ENCODE data around the gene C17orf113.
A peak's percentile ranks its signal among the peaks of the same experiment; 100 is the strongest.

Gene C17orf113

GRCh38 chr17:42050393-42051012 lies at the start of gene C17orf113:
C17orf113 (minus strand) TSS chr17:42050601; CDS start chr17:42043376, 7,225 bp downstream.
- DNase-seq (ENCODE audit: low spot score), result peak; percentile 57

- no peak for DNase-seq (ENCODE audit: low spot score)
Observed at GRCh38 chr17:42098730-42099399, 48.5 kb upstream of the C17orf113 start.

- DNase-seq (ENCODE audit: low spot score), result no peak
Observed at GRCh38 chr17:42097691-42098631, 47.6 kb upstream of the C17orf113 start, which contains the start of gene ZNF385C. ZNF385C (minus strand) TSS chr17:42098473; CDS start chr17:42063056, 35,417 bp downstream.

GRCh38 chr17:42096360-42097111 lies 46.1 kb upstream of the C17orf113 start:
- DNase-seq (ENCODE audit: low spot score), result no peak

- DNase-seq (ENCODE audit: low spot score), result no peak
Observed at GRCh38 chr17:42094375-42095069, 44.1 kb upstream of the C17orf113 start.

GRCh38 chr17:42092939-42093338 lies 42.5 kb upstream of the C17orf113 start:
- DNase-seq (ENCODE audit: low spot score), result no peak

- no peak for DNase-seq (ENCODE audit: low spot score)
Observed at GRCh38 chr17:42090964-42091790, 40.8 kb upstream of the C17orf113 start.

GRCh38 chr17:42088736-42089135 lies 38.3 kb upstream of the C17orf113 start:
- no peak for DNase-seq (ENCODE audit: low spot score)

- DNase-seq (ENCODE audit: low spot score), result peak; percentile 54
Observed at GRCh38 chr17:42087736-42088705, 37.6 kb upstream of the C17orf113 start.

GRCh38 chr17:42087042-42087701 lies 36.8 kb upstream of the C17orf113 start:
- no peak for DNase-seq (ENCODE audit: low spot score)

GRCh38 chr17:42081516-42082129 lies 31.2 kb upstream of the C17orf113 start:
- DNase-seq (ENCODE audit: low spot score), result no peak

- no peak for DNase-seq (ENCODE audit: low spot score)
Observed at GRCh38 chr17:42079541-42079940, 29.1 kb upstream of the C17orf113 start.

- DNase-seq (ENCODE audit: low spot score), result no peak
Observed at GRCh38 chr17:42078396-42079043, 28.1 kb upstream of the C17orf113 start.

GRCh38 chr17:42077755-42078154 lies 27.4 kb upstream of the C17orf113 start:
- DNase-seq (ENCODE audit: low spot score), result no peak

GRCh38 chr17:42076797-42077559 lies 26.6 kb upstream of the C17orf113 start:
- no peak for DNase-seq (ENCODE audit: low spot score)

GRCh38 chr17:42075789-42076188 lies 25.4 kb upstream of the C17orf113 start:
- no peak for DNase-seq (ENCODE audit: low spot score)
